OCI-LY3 (cell line): ENCODE data around the gene SCN9A.

Experiments
- CTCF ChIP-seq: fragments of 200-600, 300-600 bp; sonication (generic); IDR thresholded peaks from 2 replicates; pipeline ENCODE4 v1.5.1; 2014; ENCODE audit warnings: antibody characterized with exemption, low read length, low read depth
- EZH2phosphoT487 ChIP-seq: fragments of 200-600 bp; shearing (Covaris generic); IDR thresholded peaks from 2 replicates; pipeline ENCODE4 v1.6.1; 2018; ENCODE audit warnings: antibody characterized with exemption, mixed run types, low read depth

- TF ChIP-seq CTCF (no peak), EZH2phosphoT487 (no peak)
Observed at GRCh38 chr2:166376488-166376828, 714 bp upstream of the SCN9A start.
